Mammary epithelial cell (primary cell): ENCODE data around the gene ARL5C.

Experiments used
- EZH2 ChIP-seq: IDR thresholded peaks from 2 replicates; pipeline ENCODE4 v1.6.1; 2012; ENCODE audit warnings: low read length, inconsistent platforms, borderline replicate concordance
- TF ChIP-seq, protein P1 (sequence below), 2 donors: IDR thresholded peaks in 1 of 2; conservative IDR thresholded peaks in 1 of 2; 2 replicates each; pipeline ENCODE4 v1.5.1; 2011 to 2012; ENCODE audit warnings: inconsistent platforms in 2 of 2, low read length in 2 of 2, mild to moderate bottlenecking in 2 of 2, control low read depth in 1 of 2, low read depth in 1 of 2; ENCODE audit not compliant: insufficient read depth in 1 of 2; ENCODE audit errors: extremely low read depth in 1 of 2

- TF ChIP-seq, protein P1, sequence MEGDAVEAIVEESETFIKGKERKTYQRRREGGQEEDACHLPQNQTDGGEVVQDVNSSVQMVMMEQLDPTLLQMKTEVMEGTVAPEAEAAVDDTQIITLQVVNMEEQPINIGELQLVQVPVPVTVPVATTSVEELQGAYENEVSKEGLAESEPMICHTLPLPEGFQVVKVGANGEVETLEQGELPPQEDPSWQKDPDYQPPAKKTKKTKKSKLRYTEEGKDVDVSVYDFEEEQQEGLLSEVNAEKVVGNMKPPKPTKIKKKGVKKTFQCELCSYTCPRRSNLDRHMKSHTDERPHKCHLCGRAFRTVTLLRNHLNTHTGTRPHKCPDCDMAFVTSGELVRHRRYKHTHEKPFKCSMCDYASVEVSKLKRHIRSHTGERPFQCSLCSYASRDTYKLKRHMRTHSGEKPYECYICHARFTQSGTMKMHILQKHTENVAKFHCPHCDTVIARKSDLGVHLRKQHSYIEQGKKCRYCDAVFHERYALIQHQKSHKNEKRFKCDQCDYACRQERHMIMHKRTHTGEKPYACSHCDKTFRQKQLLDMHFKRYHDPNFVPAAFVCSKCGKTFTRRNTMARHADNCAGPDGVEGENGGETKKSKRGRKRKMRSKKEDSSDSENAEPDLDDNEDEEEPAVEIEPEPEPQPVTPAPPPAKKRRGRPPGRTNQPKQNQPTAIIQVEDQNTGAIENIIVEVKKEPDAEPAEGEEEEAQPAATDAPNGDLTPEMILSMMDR (conservative IDR thresholded peaks at IDR 0.05 in 1 of 2, IDR thresholded peaks at IDR 0.05 in 1 of 2; ENCODE audit: extremely low read depth in 1 of 2, insufficient read depth in 1 of 2, low read depth in 1 of 2, low read length in 2 of 2), result no peak
- no peak for TF ChIP-seq EZH2
Observed at GRCh38 chr17:39118674-39119419, 47.1 kb downstream of the ARL5C start.
